GM12865 (cell line): ENCODE measurements around the gene DCDC2C.
"Not testable (repeated sequence)": the region's sequence is repeated elsewhere in the genome, so short reads cannot be mapped to it uniquely, and the experiment has no call there.

ENCODE experiments used
- DNase-seq: peaks from one replicate; pipeline ENCODE4 v3.0.0; 2010; ENCODE audit warnings: low read depth
- H3K4me3 ChIP-seq: 2 replicates; pipeline ENCODE4 v1.5.1; 2011; ENCODE audit warnings: mild to moderate bottlenecking, low read depth, low read length, control low read depth
- TF ChIP-seq, protein P1 (sequence below): IDR thresholded peaks from 2 replicates; pipeline ENCODE4 v1.5.1; 2011; ENCODE audit warnings: low read length, control low read depth, low read depth, inconsistent platforms; ENCODE audit not compliant: insufficient read depth; ENCODE audit errors: missing control alignments

DCDC2C gene

DNA sequence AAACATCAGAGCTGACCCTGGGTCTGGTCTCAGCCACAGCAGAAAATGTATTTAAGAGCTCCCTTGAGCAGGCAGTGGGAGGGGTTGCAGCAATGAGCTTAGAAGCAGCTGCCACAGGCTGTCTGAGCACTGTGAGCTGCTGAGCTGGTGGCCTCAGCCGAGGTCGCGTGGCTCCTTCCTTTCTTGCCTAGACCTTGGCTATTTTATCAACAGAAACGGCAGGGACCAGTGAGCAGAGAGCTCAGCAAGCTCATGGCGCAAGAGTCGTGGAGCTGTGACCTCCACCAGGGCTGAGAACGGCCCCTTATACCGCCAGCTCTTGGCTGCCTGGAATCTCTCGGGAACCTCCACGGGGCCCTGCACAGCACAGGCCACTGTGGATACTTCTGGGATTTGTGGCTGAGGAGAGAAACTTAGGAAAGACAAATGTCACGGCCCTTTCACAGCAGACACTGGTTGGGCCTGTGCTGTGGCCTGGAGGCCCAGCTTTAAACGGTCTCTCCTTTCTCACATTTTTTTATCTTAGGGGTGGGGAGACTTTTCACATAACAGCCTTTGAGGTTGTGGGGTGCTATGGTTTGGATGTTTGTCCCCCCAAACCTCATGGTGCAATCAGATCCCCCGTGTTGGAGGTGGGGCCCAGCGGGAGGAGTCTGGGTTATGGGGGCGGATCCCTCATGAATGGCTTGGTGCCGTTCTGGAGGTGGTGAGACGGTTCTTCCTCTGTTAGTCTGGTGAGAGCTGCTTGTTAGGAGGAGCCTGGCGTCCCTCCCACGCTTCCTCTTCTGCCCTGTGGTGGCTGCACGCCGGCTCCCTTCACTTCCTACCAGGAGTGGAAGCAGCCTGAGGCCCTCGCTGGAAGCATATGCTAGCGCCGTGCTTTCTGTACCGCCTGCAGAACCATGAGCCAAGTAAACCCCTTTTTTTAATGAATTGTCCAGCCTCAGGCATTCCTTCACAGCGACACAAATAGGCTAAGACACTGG, 43.6 kb upstream of the DCDC2C start:
- no peak overlapping the region for H3K4me3 ChIP-seq
- TF ChIP-seq, protein P1, sequence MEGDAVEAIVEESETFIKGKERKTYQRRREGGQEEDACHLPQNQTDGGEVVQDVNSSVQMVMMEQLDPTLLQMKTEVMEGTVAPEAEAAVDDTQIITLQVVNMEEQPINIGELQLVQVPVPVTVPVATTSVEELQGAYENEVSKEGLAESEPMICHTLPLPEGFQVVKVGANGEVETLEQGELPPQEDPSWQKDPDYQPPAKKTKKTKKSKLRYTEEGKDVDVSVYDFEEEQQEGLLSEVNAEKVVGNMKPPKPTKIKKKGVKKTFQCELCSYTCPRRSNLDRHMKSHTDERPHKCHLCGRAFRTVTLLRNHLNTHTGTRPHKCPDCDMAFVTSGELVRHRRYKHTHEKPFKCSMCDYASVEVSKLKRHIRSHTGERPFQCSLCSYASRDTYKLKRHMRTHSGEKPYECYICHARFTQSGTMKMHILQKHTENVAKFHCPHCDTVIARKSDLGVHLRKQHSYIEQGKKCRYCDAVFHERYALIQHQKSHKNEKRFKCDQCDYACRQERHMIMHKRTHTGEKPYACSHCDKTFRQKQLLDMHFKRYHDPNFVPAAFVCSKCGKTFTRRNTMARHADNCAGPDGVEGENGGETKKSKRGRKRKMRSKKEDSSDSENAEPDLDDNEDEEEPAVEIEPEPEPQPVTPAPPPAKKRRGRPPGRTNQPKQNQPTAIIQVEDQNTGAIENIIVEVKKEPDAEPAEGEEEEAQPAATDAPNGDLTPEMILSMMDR, result no peak
- DNase-seq, result no peak

DNA sequence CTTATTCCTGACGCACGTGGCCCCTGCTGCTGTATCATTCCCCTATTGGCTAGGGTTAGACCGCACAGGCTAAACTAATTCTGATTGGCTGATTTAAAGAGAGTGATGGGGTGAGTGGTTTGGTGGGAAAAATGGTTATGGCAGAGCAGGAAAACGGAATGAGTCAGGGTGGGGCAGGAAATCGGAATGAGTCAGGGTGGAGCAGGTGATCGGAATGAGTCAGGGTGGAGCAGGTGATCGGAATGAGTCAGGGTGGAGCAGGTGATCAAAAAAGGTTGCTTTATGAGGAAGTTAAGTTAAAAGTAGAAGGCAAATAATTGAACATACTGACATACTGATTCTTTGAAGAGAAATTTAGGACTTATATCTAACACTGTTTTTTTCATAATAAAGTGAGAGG, 42.7 kb upstream of the DCDC2C start:
- peak; percentile 59 for DNase-seq
- H3K4me3 ChIP-seq, result not testable (repeated sequence)

DNA sequence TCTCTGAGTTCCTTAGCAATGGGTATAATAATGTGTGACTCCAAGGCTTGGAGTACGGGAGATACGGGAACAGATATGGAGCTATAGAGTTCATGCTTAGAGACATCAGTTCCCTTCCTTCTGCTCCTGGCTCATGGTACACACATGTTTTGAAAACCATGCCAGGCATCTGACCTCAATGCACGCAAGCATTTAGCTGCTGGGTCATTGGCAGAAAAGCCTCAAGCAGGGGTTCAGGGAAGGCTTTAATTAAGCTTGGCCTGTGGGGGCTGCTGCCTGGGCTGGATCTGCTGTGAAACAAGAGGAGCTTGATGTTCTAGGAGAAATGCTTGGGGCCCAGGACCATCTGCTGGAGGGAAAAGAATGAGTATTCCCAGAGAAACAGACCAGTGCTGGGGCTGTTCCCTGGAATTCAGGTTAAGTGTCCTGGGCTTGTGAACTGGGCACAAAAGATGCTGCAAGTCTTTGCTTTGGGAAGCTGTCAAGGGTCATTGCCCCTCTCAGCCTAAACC, 42.2 kb upstream of the DCDC2C start:
- TF ChIP-seq, protein P1, result no peak
- no peak for DNase-seq
- H3K4me3 ChIP-seq, result no peak overlapping the region

DNA sequence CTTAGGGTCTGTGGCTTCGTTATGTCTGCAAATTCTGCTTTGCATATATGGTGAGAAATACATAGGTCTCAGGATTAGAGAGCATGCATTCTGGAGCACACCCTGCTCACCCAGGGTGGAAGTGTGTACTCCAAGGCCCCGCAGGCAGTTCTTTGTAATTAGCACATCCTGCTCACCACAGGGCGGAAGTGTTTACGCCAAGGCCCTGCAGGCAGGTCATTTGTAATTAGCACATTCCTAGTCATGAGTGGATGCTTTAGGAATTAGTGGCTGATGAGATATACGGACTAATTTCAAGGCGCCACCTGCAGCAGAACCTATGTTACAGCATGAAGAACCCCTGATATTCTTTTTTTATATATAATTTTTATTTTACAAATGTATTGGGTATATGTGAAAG, 41.1 kb upstream of the DCDC2C start:
- no peak overlapping the region for H3K4me3 ChIP-seq
- DNase-seq, result peak; percentile 53
- TF ChIP-seq, protein P1, result no peak

DNA sequence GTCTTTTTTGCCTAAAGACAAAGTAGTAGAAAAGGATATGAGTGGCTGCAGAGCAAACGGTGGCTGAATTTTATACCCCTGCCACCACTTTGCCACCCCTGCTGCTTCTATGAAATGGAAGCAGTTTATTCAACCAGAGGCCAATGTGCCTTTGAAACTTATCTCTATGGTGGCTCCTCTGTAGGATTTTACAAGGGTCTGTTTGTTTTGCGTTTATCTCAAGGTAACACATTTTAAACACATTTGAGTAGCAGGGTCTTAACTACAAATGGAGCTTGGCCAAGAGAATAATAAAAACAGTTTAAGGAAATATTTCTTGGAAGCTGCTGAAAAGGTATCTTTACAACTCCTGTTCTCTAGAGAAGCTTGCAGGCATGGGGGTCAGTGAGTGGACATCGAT, 39.3 kb upstream of the DCDC2C start:
- no peak for DNase-seq
- no peak overlapping the region for H3K4me3 ChIP-seq
- TF ChIP-seq, protein P1, result no peak

DNA sequence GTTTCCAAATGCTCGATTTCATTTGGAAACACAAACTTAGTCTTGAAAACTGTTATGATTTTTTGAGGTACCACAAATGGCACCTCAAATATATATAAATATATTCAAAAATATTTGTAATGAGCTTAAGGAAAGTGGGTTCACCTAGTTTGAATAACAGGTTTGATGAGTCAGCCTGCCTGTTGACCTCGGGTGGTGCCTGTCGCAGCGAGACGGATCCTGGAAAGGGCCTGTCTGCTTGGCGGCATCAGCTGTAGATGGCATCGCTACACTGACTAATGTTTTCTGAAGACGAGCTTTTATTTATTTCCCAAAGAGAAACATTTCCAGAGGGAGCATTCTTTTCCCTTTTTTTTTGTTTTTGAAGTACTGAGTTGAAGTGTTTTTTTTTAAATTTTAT, 38.5 kb upstream of the DCDC2C start:
- DNase-seq, result no peak
- TF ChIP-seq, protein P1, result no peak
- no peak overlapping the region for H3K4me3 ChIP-seq

DNA sequence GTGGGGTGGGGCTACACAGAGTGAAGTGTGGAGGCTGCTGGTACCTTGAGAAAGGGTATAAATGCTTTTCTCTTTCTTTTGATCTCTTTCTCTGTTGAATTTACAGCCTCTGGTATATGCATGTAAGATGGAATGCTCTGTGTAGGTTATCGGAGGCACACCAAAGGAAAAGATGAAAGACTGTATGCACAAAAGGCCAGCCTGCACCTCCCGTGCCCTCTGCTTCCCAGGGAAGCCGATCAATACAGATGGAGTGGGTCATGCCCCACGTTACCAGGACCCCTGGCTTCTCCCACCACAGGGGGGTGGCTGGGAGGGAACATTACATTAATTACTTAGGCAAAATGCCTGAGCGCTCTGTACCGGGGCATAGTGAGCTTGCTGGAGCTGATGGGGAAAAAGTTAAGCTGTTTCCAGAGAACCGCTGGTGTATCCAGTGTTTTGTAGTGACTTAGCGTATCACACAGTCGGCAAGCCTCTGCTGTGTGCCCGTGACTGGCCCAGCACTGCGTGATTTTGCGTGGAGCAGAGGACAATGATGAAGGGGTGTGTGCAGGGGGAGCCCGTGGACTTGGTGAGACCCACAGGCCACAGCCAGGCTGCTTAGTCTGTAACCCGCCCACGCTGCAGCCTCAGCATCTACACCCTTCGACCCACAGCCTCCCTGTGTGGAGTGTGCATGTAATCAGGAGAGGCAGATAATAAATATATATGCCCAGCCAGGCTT, 37.3 kb upstream of the DCDC2C start:
- TF ChIP-seq, protein P1, result no peak
- DNase-seq, result no peak
- no peak overlapping the region for H3K4me3 ChIP-seq
